H1 (cell line): Measurements from ENCODE around the gene DPM3. TPM values are rescaled to one million over a fixed set of nuclear protein-coding genes. Genes with fewer than 3 reads are reported as not detected.

Source experiments
- RBBP5 ChIP-seq: IDR thresholded peaks from 2 replicates; pipeline ENCODE4 v1.7.1; 2012; ENCODE audit warnings: low read depth, mild to moderate bottlenecking, inconsistent platforms, low read length, moderate library complexity, borderline replicate concordance
- SIX5 ChIP-seq: IDR thresholded peaks from 2 replicates; pipeline ENCODE4 v1.6.1; 2011; ENCODE audit warnings: mild to moderate bottlenecking, low read depth, low read length
- SP4 ChIP-seq: IDR thresholded peaks from 2 replicates; pipeline ENCODE4 v1.6.1; 2012; ENCODE audit warnings: low read length, inconsistent platforms
- polyA plus RNA-seq, 7 experiments: library from polyadenylated mRNA; depleted of rRNA in 3 of 7; stranded (reverse) in 5 of 7; unstranded in 2 of 7; fragments of >200 nt in 5 of 7; fragments of 200-250 nt in 2 of 7; gene quantifications; 1 replicate in 5 of 7; 2 replicates in 1 of 7; 4 replicates in 1 of 7; pipeline versions ENCODE4 v1.2.1 to v1.2.3, GENCODE V29; 2011 to 2013; ENCODE audit warnings: missing spikeins in 2 of 7, mixed read lengths in 2 of 7
- total RNA-seq: library from RNA; stranded (reverse); fragmentation: NEBNext Ultra II Directional; extraction: Animal tissue kit (Norgen Biotek cat#: 25700); gene quantifications from 2 replicates; pipeline ENCODE4 v1.2.1, GENCODE V29; 2021
- TF ChIP-seq, protein P1 (sequence below): IDR thresholded peaks from 2 replicates; pipeline ENCODE4 v1.6.1; 2011; ENCODE audit warnings: low read depth, mild to moderate bottlenecking, low read length; ENCODE audit not compliant: insufficient read depth

The DPM3 gene
- total and polyA plus RNA-seq, 2 of the 8 experiments (the other 6 are each of a cell fraction or from before 2014, with no cell fraction given): 44.8 to 227 TPM

DNA sequence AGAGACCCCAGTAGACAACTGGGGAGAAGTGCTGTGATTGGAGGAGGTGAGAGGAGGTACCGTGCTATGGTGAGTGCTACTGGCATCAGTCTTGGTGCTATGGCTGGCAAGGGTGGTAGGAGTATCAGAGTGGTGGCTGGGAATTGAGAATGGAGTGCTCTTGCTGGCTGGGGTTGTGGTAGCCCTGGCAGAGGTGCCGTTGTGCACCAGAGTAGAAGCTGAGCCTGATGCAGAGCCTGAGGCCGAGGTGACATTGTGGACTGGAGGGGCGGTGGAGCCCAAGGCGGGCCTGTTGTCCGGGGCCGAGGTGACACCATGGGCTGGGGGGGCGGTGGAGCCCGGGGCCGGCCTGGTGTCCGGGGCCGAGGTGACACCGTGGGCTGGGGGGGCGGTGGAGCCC is 47.9 kb upstream of the DPM3 start (continued):
- TF ChIP-seq, protein P1, sequence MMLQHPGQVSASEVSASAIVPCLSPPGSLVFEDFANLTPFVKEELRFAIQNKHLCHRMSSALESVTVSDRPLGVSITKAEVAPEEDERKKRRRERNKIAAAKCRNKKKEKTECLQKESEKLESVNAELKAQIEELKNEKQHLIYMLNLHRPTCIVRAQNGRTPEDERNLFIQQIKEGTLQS: no peak
- TF ChIP-seq SIX5 (no peak), RBBP5 (no peak), SP4 (no peak)
